CD8-positive, alpha-beta memory T cell (primary cell): ENCODE measurements around the gene KIF26A. TPM values are rescaled to one million over a fixed set of nuclear protein-coding genes. Genes with fewer than 3 reads are reported as not detected.

ENCODE experiments used
- CTCF ChIA-PET: fragments of 350-600 bp; sonication (Branson Sonifier 250); formaldehyde crosslinking; loops from one replicate; lab custom pipeline; 2021; ENCODE audit warnings: antibody characterized with exemption; lab: Charles Lee
- POLR2A ChIA-PET: fragments of 350-600 bp; sonication (Branson Sonifier 250); formaldehyde crosslinking; loops from one replicate; lab custom pipeline; 2021; ENCODE audit warnings: antibody characterized with exemption; lab: Charles Lee
- DNase-seq, 5 donors: peaks; one replicate each; pipeline versions ENCODE4 v3.0.0 to v3.0.0-alpha.2; 2020 to 2022; ENCODE audit warnings: mixed read lengths in 1 of 5
- H3K27ac ChIP-seq: one replicate; pipeline ENCODE4 v1.7.0; 2013; ENCODE audit warnings: low read depth, mild to moderate bottlenecking, low read length, moderate library complexity
- H3K27me3 ChIP-seq: 2 replicates; pipeline ENCODE4 v1.7.0; 2013; ENCODE audit warnings: low read length, mild to moderate bottlenecking; ENCODE audit not compliant: insufficient read depth, poor library complexity, severe bottlenecking
- H3K36me3 ChIP-seq: 2 replicates; pipeline ENCODE4 v1.7.0; 2013; ENCODE audit warnings: mild to moderate bottlenecking, low read length, moderate library complexity; ENCODE audit not compliant: insufficient read depth
- H3K4me1 ChIP-seq: 2 replicates; pipeline ENCODE4 v1.7.0; 2013; ENCODE audit warnings: mild to moderate bottlenecking, low read length, moderate library complexity; ENCODE audit not compliant: insufficient read depth
- H3K4me3 ChIP-seq: 2 replicates; pipeline ENCODE4 v1.7.0; 2013; ENCODE audit warnings: mild to moderate bottlenecking, low read length
- H3K9me3 ChIP-seq: 2 replicates; pipeline ENCODE4 v1.7.0; 2013; ENCODE audit warnings: mild to moderate bottlenecking, low read length
- H3K27ac Mint-ChIP-seq, 8 donors: one replicate each; pipeline ENCODE4 v1.8.0; 2020 to 2021; ENCODE audit warnings: mixed read lengths in 8 of 8, mild to moderate bottlenecking in 6 of 8, inconsistent platforms in 3 of 8, moderate library complexity in 3 of 8
- H3K27me3 Mint-ChIP-seq, 2 donors: one replicate each; pipeline ENCODE4 v1.8.0; 2020 to 2021; ENCODE audit warnings: mixed read lengths in 2 of 2, mild to moderate bottlenecking in 1 of 2, moderate library complexity in 1 of 2
- H3K36me3 Mint-ChIP-seq, 3 donors: one replicate each; pipeline ENCODE4 v1.8.0; 2020 to 2021; ENCODE audit warnings: mixed read lengths in 3 of 3, inconsistent platforms in 1 of 3, mild to moderate bottlenecking in 1 of 3
- H3K4me1 Mint-ChIP-seq, 3 donors: one replicate each; pipeline ENCODE4 v1.8.0; 2020 to 2021; ENCODE audit warnings: mixed read lengths in 3 of 3, inconsistent platforms in 1 of 3, mild to moderate bottlenecking in 1 of 3
- H3K4me3 Mint-ChIP-seq, 7 donors: one replicate each; pipeline ENCODE4 v1.8.0; 2020 to 2021; ENCODE audit warnings: mixed read lengths in 7 of 7, mild to moderate bottlenecking in 6 of 7, moderate library complexity in 4 of 7, inconsistent platforms in 2 of 7
- H3K9me3 Mint-ChIP-seq, 5 donors: one replicate each; pipeline ENCODE4 v1.8.0; 2020 to 2022; ENCODE audit warnings: mixed read lengths in 5 of 5, mild to moderate bottlenecking in 3 of 5, moderate library complexity in 2 of 5, inconsistent platforms in 1 of 5
- polyA plus RNA-seq: library from polyadenylated mRNA; unstranded; fragments of 300-500 nt; fragmentation: Illumina TruSeq; gene quantifications from one replicate; pipeline ENCODE4 v1.2.3, GENCODE V29; 2021
- total RNA-seq, 2 experiments: library from RNA; stranded (reverse); gene quantifications; one replicate each; pipeline ENCODE4 v1.2.3, GENCODE V29; 2021

The KIF26A gene
- total and polyA plus RNA-seq, 3 experiments from 2014 or later, result 0.15 to 0.20 TPM; not detected in 1

DNA sequence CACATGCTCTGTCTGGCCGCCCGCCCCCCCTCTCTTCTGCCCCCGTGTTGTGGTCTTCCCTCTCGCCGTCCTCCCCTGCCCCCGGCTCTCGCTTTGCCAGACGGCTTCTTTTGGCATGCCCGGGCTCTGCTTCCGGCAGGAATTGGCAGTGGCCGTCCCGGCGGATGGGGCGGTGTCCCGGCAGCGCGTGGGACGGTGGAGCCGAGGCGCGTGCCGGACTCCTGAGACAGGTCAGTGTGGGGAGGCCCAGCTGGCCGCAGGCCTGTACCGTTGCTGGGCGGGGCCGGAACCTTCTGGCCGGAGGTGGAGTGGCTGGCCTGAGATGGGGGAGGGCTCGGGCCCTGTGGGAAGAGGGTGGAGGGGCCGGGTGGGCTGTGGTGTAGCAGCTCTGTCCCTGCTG is 17.1 kb downstream of the KIF26A start:
- ChIA-PET CTCF (no interaction called here), POLR2A (no interaction called here)
- H3K4me3 ChIP-seq, result no peak overlapping the region
- H3K4me1 Mint-ChIP-seq, result no peaks in the 10 kb centered on the region
- H3K27me3 ChIP-seq, result no peaks in the 10 kb centered on the region
- H3K27ac ChIP-seq, result no peak overlapping the region
- no peak overlapping the region for H3K27ac Mint-ChIP-seq
- H3K36me3 ChIP-seq, result no peaks in the 10 kb centered on the region
- no peaks in the 10 kb centered on the region for H3K9me3 ChIP-seq
- peaks cover 0 to 6% of the 10 kb centered on the region in 2 donors for H3K27me3 Mint-ChIP-seq
- H3K4me3 Mint-ChIP-seq, result no peak overlapping the region
- H3K36me3 Mint-ChIP-seq, result no peaks in the 10 kb centered on the region
- no peak for DNase-seq
- H3K9me3 Mint-ChIP-seq, result no peaks in the 10 kb centered on the region
- no peaks in the 10 kb centered on the region for H3K4me1 ChIP-seq

DNA sequence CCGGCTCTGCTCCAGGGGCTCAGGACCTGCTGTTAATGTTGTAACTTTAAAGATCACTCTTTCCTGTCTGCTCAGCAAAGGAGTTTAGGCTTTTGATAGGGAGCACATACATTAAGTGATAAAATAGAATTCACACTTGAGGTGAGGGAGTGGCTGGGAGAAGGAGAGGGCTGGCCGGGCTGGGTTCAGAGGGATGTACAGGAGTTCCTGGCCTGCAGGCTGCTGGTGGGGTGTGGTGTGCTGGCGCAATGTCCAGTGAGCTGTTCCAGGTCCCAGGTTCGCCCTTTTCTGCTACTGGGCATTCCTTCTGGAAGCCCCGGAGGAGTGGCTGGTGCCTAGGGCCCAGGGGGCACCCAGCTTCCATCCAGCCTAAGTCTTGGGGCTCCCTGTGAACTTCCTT is 17.8 kb downstream of the KIF26A start:
- CTCF ChIA-PET, result no interaction called here
- peaks cover 0 to 6% of the 10 kb centered on the region in 2 donors for H3K27me3 Mint-ChIP-seq
- H3K9me3 Mint-ChIP-seq, result no peaks in the 10 kb centered on the region
- H3K4me1 Mint-ChIP-seq, result no peaks in the 10 kb centered on the region
- H3K27ac Mint-ChIP-seq, result peak overlapping the region in 1 of 8 donors; percentile 64
- DNase-seq, result no peak
- no peaks in the 10 kb centered on the region for H3K36me3 Mint-ChIP-seq
- Histone ChIP-seq H3K27ac (no peak overlapping the region), H3K4me3 (no peak overlapping the region), H3K36me3 (no peaks in the 10 kb centered on the region), H3K4me1 (no peaks in the 10 kb centered on the region), H3K27me3 (no peaks in the 10 kb centered on the region), H3K9me3 (no peaks in the 10 kb centered on the region)
- POLR2A ChIA-PET, result no interaction called here
- H3K4me3 Mint-ChIP-seq, result no peak overlapping the region

DNA sequence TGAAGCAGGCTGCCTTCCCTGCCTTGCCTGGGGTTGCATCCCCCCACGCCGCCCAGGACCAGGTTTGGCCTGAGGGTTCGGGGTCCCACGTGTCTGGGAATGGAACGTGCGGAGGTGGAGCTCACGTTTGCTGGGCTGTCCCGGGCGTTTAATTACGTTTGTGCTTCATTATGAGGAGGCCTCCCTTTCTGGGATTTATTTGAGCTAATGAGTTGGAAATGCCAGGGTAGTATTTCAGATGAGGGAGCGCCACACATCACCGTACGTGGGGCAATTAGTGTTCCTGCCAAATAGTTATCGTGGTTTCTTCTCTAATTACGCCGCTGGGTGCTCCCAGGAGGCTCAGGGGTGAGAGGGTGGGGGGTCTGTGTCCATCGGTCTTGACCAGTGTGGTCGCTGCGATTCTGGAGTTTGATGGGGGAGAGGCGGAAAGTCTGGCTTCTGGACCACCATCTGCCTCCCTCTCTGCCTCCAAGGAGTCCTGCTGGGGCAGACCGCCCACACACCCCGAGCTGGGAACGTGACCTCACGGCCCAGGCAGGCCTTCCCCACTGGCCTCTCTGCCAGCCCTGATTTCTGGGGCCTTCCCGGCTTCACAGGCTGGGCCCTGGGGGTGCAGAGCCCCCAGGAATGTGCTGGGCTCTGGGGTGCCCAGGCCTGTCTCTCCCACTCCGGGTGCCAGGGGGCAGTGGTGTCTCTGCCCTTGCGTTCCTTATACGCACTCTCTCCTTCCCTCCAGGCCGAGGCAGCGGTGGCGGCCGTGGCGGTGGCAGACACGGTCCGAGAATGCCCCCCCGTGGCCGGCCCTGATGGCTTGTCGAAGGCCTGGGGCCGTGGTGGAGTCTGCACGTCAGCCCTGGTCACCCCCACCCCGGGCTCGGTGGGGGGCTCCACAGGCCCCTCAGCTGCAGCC is 18.9 kb downstream of the KIF26A start:
- Mint-ChIP-seq H3K4me1 (no peaks in the 10 kb centered on the region), H3K27ac (peak overlapping the region in 1 of 8 donors; percentile 72), H3K4me3 (no peak overlapping the region), H3K36me3 (no peaks in the 10 kb centered on the region), H3K27me3 (peaks cover 0 to 3% of the 10 kb centered on the region in 2 donors), H3K9me3 (no peaks in the 10 kb centered on the region)
- ChIA-PET POLR2A (no interaction called here), CTCF (no interaction called here)
- Histone ChIP-seq H3K36me3 (no peaks in the 10 kb centered on the region), H3K27me3 (no peaks in the 10 kb centered on the region), H3K4me3 (no peak overlapping the region), H3K4me1 (no peaks in the 10 kb centered on the region), H3K9me3 (no peaks in the 10 kb centered on the region), H3K27ac (no peak overlapping the region)
- DNase-seq, result no peak

DNA sequence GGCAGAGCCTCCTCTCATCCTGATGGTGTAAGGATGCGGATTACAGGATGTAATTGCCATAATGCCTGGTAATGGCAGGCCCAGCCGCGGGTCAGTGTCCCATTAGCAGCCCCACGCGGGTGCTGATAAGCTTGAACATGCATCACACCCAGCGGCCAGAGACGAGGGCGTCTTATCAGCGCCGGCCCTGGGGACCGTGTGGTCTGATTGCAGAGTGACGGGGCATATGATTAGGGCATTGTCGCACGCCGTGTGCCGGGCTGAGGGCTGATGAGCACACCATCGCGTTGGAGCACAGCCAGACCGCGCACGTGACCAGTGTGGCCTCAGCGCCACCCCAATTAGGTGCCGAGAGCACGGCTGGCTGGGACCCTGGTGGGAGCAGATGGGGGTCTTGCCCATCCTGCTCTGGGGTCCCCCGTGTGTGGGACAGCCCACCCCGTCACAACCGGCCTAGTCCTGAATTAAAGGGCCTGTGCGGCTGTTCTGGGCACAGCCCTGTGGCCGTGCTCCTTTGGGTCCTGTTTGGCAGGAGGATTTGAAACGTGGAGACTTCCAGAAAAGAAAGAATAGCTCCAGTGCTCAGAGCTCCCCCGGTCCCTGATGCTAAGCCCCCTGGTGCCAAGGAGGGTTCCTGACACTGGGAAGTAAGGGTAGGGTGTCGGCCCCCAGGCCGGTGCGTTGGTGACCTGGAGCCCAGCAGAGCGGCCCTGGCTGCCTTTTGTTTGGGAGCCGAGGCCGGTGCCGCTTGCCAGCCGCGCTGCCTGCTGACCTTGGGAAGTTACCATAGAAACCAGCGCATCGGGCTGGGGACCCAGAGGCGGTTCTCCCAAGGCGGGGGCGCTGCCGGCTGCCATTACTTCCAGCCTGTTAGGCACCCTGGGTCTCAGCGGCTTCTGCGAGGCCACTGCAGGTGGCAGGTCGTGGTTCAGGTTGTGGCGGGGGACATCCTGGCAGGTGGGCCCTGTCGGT is 20.7 kb downstream of the KIF26A start:
- Histone ChIP-seq H3K36me3 (no peaks in the 10 kb centered on the region), H3K9me3 (no peaks in the 10 kb centered on the region), H3K4me1 (no peaks in the 10 kb centered on the region), H3K27me3 (no peaks in the 10 kb centered on the region), H3K4me3 (no peak overlapping the region), H3K27ac (no peak overlapping the region)
- Mint-ChIP-seq H3K36me3 (no peaks in the 10 kb centered on the region), H3K4me3 (no peak overlapping the region), H3K9me3 (no peaks in the 10 kb centered on the region), H3K27me3 (no peaks in the 10 kb centered on the region), H3K4me1 (no peaks in the 10 kb centered on the region), H3K27ac (no peak overlapping the region)
- POLR2A ChIA-PET, result no interaction called here
- CTCF ChIA-PET, result no interaction called here
- DNase-seq, result no peak

DNA sequence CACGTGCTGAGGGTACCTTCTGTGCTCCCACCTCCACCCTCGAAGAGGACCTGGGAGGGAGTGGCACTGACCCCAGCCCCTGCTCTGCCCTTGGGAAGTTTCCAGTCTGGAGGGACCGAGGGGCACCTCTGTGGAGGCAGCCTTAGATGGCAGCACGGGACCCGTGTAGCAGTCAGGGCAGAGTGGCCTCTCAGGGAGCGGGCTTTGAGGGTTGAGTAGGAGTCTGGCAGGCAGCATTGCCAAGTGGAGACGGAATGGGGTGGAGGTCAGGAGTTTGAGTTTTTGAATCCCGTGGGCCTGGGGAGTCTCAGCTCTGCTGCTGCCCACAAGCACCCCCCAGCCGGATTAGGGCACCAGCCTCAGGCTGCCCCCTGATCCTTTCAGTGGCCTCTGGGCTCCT is 21.6 kb downstream of the KIF26A start:
- Mint-ChIP-seq H3K27me3 (no peaks in the 10 kb centered on the region), H3K4me3 (no peak overlapping the region), H3K9me3 (no peaks in the 10 kb centered on the region), H3K27ac (no peak overlapping the region), H3K4me1 (no peaks in the 10 kb centered on the region), H3K36me3 (no peaks in the 10 kb centered on the region)
- Histone ChIP-seq H3K4me1 (no peaks in the 10 kb centered on the region), H3K4me3 (no peak overlapping the region), H3K9me3 (no peaks in the 10 kb centered on the region), H3K27ac (no peak overlapping the region), H3K27me3 (no peaks in the 10 kb centered on the region), H3K36me3 (no peaks in the 10 kb centered on the region)
- ChIA-PET POLR2A (no interaction called here), CTCF (no interaction called here)
- no peak for DNase-seq

DNA sequence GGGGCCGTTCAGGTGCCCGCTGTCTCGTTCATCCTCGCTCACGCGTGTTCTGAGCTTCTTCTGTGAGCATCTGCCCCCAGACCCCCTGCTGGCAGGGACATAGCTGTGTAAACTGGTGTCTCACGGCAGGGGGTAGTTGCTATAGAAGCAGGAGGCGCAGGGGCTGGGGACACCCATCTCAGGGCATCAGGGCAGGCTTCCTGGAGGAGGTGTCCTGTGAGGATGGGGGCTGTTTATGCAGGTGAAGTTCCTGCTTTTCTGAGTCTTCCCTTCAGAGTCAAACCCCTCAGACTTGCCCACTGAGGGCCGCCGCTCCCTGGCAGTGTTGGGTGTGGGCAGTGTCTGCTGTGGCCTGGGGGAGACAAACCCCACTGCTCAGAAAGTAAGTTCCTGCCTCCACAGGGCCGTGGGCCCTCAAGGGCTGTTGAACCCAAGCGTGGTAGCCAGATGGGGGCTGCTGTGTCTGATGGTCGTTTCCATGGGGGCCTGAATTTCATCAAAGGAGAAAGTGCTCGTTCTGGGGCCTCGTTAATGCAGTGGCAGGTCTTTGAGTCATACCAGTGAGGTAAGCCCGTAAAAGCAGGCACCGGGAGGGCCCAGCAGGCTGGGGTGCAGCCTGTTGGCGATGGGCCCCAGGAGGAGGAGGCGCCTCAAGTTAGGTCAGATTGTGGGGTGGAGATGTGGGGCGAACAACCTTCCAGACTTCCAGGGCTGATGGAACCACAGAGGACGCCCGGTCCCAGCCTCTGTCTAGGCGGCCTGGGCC is 23.4 kb downstream of the KIF26A start:
- H3K9me3 Mint-ChIP-seq, result no peaks in the 10 kb centered on the region
- no peak overlapping the region for H3K4me3 Mint-ChIP-seq
- H3K27me3 Mint-ChIP-seq, result no peaks in the 10 kb centered on the region
- no peak for DNase-seq
- H3K27me3 ChIP-seq, result no peaks in the 10 kb centered on the region
- no peak overlapping the region for H3K27ac ChIP-seq
- H3K27ac Mint-ChIP-seq, result no peak overlapping the region
- POLR2A ChIA-PET, result no interaction called here
- no peaks in the 10 kb centered on the region for H3K9me3 ChIP-seq
- H3K4me3 ChIP-seq, result no peak overlapping the region
- H3K4me1 ChIP-seq, result no peaks in the 10 kb centered on the region
- CTCF ChIA-PET, result no interaction called here
- H3K36me3 Mint-ChIP-seq, result no peaks in the 10 kb centered on the region
- H3K36me3 ChIP-seq, result no peaks in the 10 kb centered on the region
- H3K4me1 Mint-ChIP-seq, result no peaks in the 10 kb centered on the region

DNA sequence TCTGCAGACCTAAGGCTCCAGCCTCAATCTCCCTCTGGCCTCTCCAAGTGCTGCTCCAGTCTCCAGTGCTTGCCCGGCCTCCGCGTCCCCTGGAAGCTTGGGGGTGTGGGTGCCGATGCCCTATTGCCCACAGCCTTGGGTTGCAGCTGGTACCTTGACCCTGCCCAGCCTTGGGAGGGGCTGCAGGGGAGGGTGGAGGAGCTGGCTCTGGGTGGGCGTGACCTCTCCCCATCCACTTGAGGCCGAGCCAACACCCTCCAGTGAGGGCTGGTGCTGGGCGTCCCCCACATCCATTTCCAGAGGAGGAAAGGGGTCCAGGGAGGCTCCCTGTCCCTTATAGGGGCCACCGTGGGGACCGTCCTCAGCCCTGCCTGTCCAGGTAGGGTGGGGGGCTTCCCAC is 24.1 kb downstream of the KIF26A start:
- CTCF ChIA-PET, result no interaction called here
- no peaks in the 10 kb centered on the region for H3K4me1 ChIP-seq
- no peak for DNase-seq
- H3K9me3 ChIP-seq, result no peaks in the 10 kb centered on the region
- H3K36me3 Mint-ChIP-seq, result no peaks in the 10 kb centered on the region
- POLR2A ChIA-PET, result no interaction called here
- no peaks in the 10 kb centered on the region for H3K4me1 Mint-ChIP-seq
- no peaks in the 10 kb centered on the region for H3K27me3 ChIP-seq
- no peak overlapping the region for H3K27ac Mint-ChIP-seq
- H3K36me3 ChIP-seq, result no peaks in the 10 kb centered on the region
- no peak overlapping the region for H3K27ac ChIP-seq
- H3K4me3 ChIP-seq, result no peak overlapping the region
- H3K27me3 Mint-ChIP-seq, result no peaks in the 10 kb centered on the region
- no peaks in the 10 kb centered on the region for H3K9me3 Mint-ChIP-seq
- no peak overlapping the region for H3K4me3 Mint-ChIP-seq
